ENCODE data around the gene MUC5AC.
"Not testable (repeated sequence)": the region's sequence is repeated elsewhere in the genome, so short reads cannot be mapped to it uniquely, and the experiment has no call there.

The MUC5AC gene

DNA sequence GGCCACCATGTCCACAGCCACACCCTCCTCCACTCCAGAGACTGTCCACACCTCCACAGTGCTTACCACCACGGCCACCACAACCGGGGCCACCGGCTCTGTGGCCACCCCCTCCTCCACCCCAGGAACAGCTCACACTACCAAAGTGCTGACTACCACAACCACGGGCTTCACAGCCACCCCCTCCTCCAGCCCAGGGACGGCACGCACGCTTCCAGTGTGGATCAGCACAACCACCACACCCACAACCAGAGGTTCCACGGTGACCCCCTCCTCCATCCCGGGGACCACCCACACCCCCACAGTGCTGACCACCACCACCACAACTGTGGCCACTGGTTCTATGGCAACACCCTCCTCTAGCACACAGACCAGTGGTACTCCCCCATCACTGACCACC, 86.8 kb downstream of the MUC5AC start:
- FAIRE-seq; DNase-seq (ENCODE audit: insufficient read length, low spot score): not testable (repeated sequence)

DNA sequence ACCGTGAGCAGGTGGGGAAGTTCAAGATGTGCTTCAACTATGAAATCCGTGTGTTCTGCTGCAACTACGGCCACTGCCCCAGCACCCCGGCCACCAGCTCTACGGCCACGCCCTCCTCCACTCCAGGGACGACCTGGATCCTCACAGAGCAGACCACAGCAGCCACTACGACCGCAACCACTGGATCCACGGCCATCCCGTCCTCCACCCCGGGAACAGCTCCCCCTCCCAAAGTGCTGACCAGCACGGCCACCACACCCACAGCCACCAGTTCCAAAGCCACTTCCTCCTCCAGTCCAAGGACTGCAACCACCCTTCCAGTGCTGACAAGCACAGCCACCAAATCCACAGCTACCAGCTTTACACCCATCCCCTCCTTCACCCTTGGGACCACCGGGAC, 88.0 kb downstream of the MUC5AC start:
- FAIRE-seq; DNase-seq (ENCODE audit: insufficient read length, low spot score): not testable (repeated sequence)

DNA sequence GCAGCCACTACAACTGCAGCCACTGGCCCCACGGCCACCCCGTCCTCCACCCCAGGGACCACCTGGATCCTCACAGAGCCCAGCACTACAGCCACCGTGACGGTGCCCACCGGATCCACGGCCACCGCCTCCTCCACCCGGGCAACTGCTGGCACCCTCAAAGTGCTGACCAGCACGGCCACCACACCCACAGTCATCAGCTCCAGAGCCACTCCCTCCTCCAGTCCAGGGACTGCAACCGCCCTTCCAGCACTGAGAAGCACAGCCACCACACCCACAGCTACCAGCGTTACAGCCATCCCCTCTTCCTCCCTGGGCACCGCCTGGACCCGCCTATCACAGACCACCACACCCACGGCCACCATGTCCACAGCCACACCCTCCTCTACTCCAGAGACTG, 88.5 kb downstream of the MUC5AC start:
- not testable (repeated sequence) for FAIRE-seq; DNase-seq (ENCODE audit: insufficient read length, low spot score)

DNA sequence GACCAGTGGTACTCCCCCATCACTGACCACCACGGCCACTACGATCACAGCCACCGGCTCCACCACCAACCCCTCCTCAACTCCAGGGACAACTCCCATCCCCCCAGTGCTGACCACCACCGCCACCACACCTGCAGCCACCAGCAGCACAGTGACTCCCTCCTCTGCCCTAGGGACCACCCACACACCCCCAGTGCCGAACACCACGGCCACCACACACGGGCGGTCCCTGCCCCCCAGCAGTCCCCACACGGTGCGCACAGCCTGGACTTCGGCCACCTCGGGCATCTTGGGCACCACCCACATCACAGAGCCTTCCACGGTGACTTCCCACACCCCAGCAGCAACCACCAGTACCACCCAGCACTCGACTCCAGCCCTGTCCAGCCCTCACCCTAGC, 89.3 kb downstream of the MUC5AC start:
- DNase-seq (ENCODE audit: insufficient read length, low spot score); FAIRE-seq: not testable (repeated sequence)

DNA sequence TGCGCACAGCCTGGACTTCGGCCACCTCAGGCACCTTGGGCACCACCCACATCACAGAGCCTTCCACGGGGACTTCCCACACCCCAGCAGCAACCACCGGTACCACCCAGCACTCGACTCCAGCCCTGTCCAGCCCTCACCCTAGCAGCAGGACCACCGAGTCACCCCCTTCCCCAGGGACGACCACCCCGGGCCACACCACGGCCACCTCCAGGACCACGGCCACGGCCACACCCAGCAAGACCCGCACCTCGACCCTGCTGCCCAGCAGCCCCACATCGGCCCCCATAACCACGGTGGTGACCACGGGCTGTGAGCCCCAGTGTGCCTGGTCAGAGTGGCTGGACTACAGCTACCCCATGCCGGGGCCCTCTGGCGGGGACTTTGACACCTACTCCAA, 91.2 kb downstream of the MUC5AC start:
- FAIRE-seq: not testable (repeated sequence)

DNA sequence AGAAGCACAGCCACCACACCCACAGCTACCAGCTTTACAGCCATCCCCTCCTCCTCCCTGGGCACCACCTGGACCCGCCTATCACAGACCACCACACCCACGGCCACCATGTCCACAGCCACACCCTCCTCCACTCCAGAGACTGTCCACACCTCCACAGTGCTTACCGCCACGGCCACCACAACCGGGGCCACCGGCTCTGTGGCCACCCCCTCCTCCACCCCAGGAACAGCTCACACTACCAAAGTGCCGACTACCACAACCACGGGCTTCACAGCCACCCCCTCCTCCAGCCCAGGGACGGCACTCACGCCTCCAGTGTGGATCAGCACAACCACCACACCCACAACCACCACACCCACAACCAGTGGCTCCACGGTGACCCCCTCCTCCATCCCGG, 92.7 kb downstream of the MUC5AC start:
- FAIRE-seq; DNase-seq (ENCODE audit: insufficient read length, low spot score): not testable (repeated sequence)

More for the DNA sequence above, 91.2 kb downstream of the MUC5AC start:
- DNase-seq (ENCODE audit: insufficient read length, low spot score): not testable (repeated sequence)
